RWPE2 (cell line): ENCODE results near the gene REELD1.

Experiments
- ATAC-seq: fragments of 200-7000 bp; cut with Tn5 transposase; 3 replicates; pipeline ENCODE4 v1.9.1; 2021; ENCODE audit warnings: low read depth
- DNase-seq: peaks from one replicate; pipeline ENCODE4 v3.0.0-alpha.2; 2020; ENCODE audit warnings: low spot score
- H3K27ac ChIP-seq: fragments of 450-650 bp; 2 replicates; pipeline ENCODE4 v1.5.1; 2017; ENCODE audit warnings: mild to moderate bottlenecking; ENCODE audit not compliant: poor library complexity, severe bottlenecking
- H3K27me3 ChIP-seq: fragments of 250-450 bp; sonication (Bioruptor Pico); 2 replicates; pipeline ENCODE4 v1.5.1; 2021; ENCODE audit warnings: mild to moderate bottlenecking, moderate library complexity; ENCODE audit not compliant: insufficient read depth, poor library complexity, severe bottlenecking
- H3K36me3 ChIP-seq: fragments of 250-450 bp; sonication (Bioruptor Pico); 2 replicates; pipeline ENCODE4 v1.5.1; 2020; ENCODE audit warnings: low read depth, mild to moderate bottlenecking, moderate library complexity
- H3K4me1 ChIP-seq: fragments of 250-450 bp; sonication (Bioruptor Pico); 2 replicates; pipeline ENCODE4 v1.5.1; 2021; ENCODE audit warnings: mild to moderate bottlenecking, moderate library complexity; ENCODE audit not compliant: insufficient read depth, poor library complexity, severe bottlenecking
- H3K4me3 ChIP-seq: fragments of 250-450 bp; sonication (Bioruptor Pico); 2 replicates; pipeline ENCODE4 v1.5.1; 2021; ENCODE audit warnings: mild to moderate bottlenecking, moderate library complexity; ENCODE audit not compliant: severe bottlenecking
- H3K9me3 ChIP-seq: fragments of 250-450 bp; sonication (Bioruptor Pico); 2 replicates; pipeline ENCODE4 v1.5.1; 2021; ENCODE audit warnings: mild to moderate bottlenecking, moderate library complexity; ENCODE audit not compliant: severe bottlenecking
- CTCF ChIP-seq: fragments of 450-650 bp; IDR thresholded peaks from one replicate; pipeline ENCODE4 v1.5.1; 2017; ENCODE audit warnings: mild to moderate bottlenecking, moderate library complexity; ENCODE audit not compliant: poor library complexity, severe bottlenecking

Gene REELD1

GRCh38 chr4:146265950-146266490 is 51.7 kb downstream of the REELD1 start:
- no peak overlapping the region for H3K4me3 ChIP-seq
- TF ChIP-seq CTCF, result no peak
- no peaks in the 10 kb centered on the region for H3K9me3 ChIP-seq
- H3K4me1 ChIP-seq, result no peaks in the 10 kb centered on the region
- H3K27ac ChIP-seq, result no peak overlapping the region
- H3K27me3 ChIP-seq, result no peaks in the 10 kb centered on the region
- no peaks in the 10 kb centered on the region for H3K36me3 ChIP-seq
- no peak for DNase-seq
- no peak for ATAC-seq

- H3K36me3 ChIP-seq, result no peaks in the 10 kb centered on the region
- ATAC-seq (no peak), DNase-seq (no peak)
- no peak overlapping the region for H3K4me3 ChIP-seq
- H3K27me3 ChIP-seq, result no peaks in the 10 kb centered on the region
- TF ChIP-seq CTCF, result no peak
- H3K27ac ChIP-seq, result no peak overlapping the region
- no peaks in the 10 kb centered on the region for H3K9me3 ChIP-seq
- no peaks in the 10 kb centered on the region for H3K4me1 ChIP-seq
Observed at GRCh38 chr4:146267826-146268225, 53.5 kb downstream of the REELD1 start.

- TF ChIP-seq CTCF, result no peak
- Histone ChIP-seq H3K36me3 (no peaks in the 10 kb centered on the region), H3K9me3 (no peaks in the 10 kb centered on the region), H3K27me3 (no peaks in the 10 kb centered on the region), H3K4me1 (no peaks in the 10 kb centered on the region), H3K4me3 (no peak overlapping the region), H3K27ac (no peak overlapping the region)
- ATAC-seq (no peak), DNase-seq (no peak)
Observed at GRCh38 chr4:146269228-146269653, 54.9 kb downstream of the REELD1 start.

GRCh38 chr4:146271466-146271865 is 57.1 kb downstream of the REELD1 start:
- no peaks in the 10 kb centered on the region for H3K27me3 ChIP-seq
- H3K9me3 ChIP-seq, result no peaks in the 10 kb centered on the region
- H3K36me3 ChIP-seq, result no peaks in the 10 kb centered on the region
- TF ChIP-seq CTCF, result no peak
- H3K27ac ChIP-seq, result no peak overlapping the region
- H3K4me1 ChIP-seq, result no peaks in the 10 kb centered on the region
- ATAC-seq (no peak), DNase-seq (no peak)
- no peak overlapping the region for H3K4me3 ChIP-seq

GRCh38 chr4:146273204-146273901 is 59.0 kb downstream of the REELD1 start:
- ATAC-seq (no peak), DNase-seq (no peak)
- H3K4me1 ChIP-seq, result no peaks in the 10 kb centered on the region
- no peak overlapping the region for H3K4me3 ChIP-seq
- H3K36me3 ChIP-seq, result no peaks in the 10 kb centered on the region
- TF ChIP-seq CTCF, result no peak
- H3K9me3 ChIP-seq, result no peaks in the 10 kb centered on the region
- no peak overlapping the region for H3K27ac ChIP-seq
- H3K27me3 ChIP-seq, result no peaks in the 10 kb centered on the region
